Body of pancreas (tissue), 4 donors: ENCODE results near the gene ABCG2. TPM values are rescaled to one million over a fixed set of nuclear protein-coding genes. Genes with fewer than 3 reads are reported as not detected.

Experiments
- ATAC-seq: fragments of 150-250 bp; one replicate; pipeline ENCODE4 v1.9.1; 2016
- DNase-seq, 4 donors: peaks; one replicate each; pipeline ENCODE4 v3.0.0-alpha.2; 2019
- H3K27ac ChIP-seq, 4 donors: fragments of 200-600 bp; sonication (generic); 1 replicate in 3 of 4; 2 replicates in 1 of 4; pipeline versions ENCODE4 v1.5.1 to v1.6.1; 2016 to 2019; ENCODE audit warnings: mild to moderate bottlenecking in 1 of 4, mixed read lengths in 1 of 4, moderate library complexity in 1 of 4
- H3K27me3 ChIP-seq, 2 donors: fragments of 200-600 bp; sonication (generic); one replicate each; pipeline ENCODE4 v1.6.0; 2016; ENCODE audit warnings: mild to moderate bottlenecking in 1 of 2
- H3K36me3 ChIP-seq, 2 donors: fragments of 200-600 bp; sonication (generic); replicated peaks in 1 of 2; 2 replicates each; pipeline ENCODE4 v1.5.1; 2016; ENCODE audit warnings: low read depth in 2 of 2; ENCODE audit not compliant: insufficient read depth in 1 of 2
- H3K4me1 ChIP-seq: fragments of 200-600 bp; sonication (generic); one replicate; pipeline ENCODE4 v1.6.0; 2016
- H3K4me3 ChIP-seq, 2 donors: fragments of 200-600 bp; sonication (generic); 1 replicate in 1 of 2; 2 replicates in 1 of 2; pipeline ENCODE4 v1.5.1; 2016 to 2019
- H3K9me3 ChIP-seq, 3 donors: fragments of 200-600 bp; sonication (generic); 1 replicate in 2 of 3; 2 replicates in 1 of 3; pipeline ENCODE4 v1.5.1; 2016
- POLR2A ChIP-seq, 3 donors: fragments of 450-650 bp; IDR thresholded peaks; one replicate each; pipeline ENCODE4 v1.6.1; 2016; ENCODE audit warnings: antibody characterized with exemption in 3 of 3, mild to moderate bottlenecking in 2 of 3
- WGBS, 2 donors: methylation state at CpG; one replicate each; pipeline ENCODE4 v1.1.5; 2017; 5-methylcytosine and 5-hydroxymethylcytosine counted together
- intact Hi-C: fragments of 100-400 bp; cut with DNase I; formaldehyde crosslinking; loops from one replicate; pipeline ENCODE4 v1.15.1; 2023
- total RNA-seq, 2 donors: library from RNA; depleted of rRNA; stranded (reverse); fragments of >200 nt; gene quantifications; one replicate each; pipeline ENCODE4 v1.1.0, GENCODE V29; 2016
- TF ChIP-seq, protein P1 (sequence below), 7 experiments: fragments of 450-650 bp in 4 of 7; fragments of 200-600 bp in 3 of 7; sonication (generic) in 3 of 7; IDR thresholded peaks; one replicate each; pipeline ENCODE4 v1.5.1; 2016 to 2019; ENCODE audit warnings: antibody characterized with exemption in 7 of 7

The ABCG2 gene
- 1 to 10 TPM in 1 of 2 donors, under 1 TPM in 1; 0.66 to 2.1 TPM for total RNA-seq

DNA sequence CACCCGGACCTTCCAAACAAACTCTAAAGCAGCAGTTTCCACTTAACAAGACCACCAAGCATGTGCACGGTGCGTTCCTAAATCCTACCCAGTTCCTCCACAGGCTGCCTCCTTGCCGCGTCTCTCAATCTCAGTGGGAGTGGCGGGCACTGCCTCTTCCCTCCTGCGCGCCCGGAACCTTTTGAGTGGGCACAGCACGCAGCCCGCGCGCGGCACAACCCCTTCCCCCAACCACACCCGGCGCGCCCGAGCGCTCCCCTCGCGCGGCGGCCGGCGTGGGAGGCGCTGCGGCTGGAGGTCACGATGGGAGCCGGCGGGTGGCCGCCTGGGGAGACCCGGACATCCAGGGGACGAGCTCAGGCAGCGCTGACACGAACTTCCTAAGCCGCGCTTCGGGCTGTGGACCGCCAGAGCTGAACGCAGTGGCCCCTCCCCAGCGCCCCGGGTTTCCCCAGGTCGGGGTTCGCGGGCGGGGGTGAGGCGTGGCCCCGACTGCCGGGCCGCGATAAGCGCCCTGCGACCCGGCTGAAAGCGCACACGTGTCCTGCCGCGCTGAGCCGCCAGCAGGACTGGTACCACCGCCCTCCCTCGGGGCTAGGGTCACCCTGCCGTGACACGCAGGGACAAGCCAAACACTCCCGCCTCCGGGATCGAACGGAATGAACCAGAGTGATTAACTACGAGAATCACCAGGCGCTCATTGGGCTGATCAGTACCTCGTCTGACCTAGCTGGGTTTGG lies at the start of gene ABCG2:
ABCG2 (minus strand) TSS at position 151 of the 740 bp plus-strand sequence. CDS start 18,644 bp downstream, outside the sequence.
- no peak within 1 kb of the TSS for H3K27ac ChIP-seq
- H3K36me3 ChIP-seq, result no peaks in the 10 kb centered on the region
- H3K27me3 ChIP-seq, result no peaks in the 10 kb centered on the region
- 1% methylated on average over 10 to 47 of the region's 70 CpGs for WGBS, 2 donors
- intact Hi-C loops, result no loop called here
- no peaks in the 10 kb centered on the region for H3K9me3 ChIP-seq
- TF ChIP-seq POLR2A (IDR thresholded peaks at IDR 0.05), result no peak
- TF ChIP-seq, protein P1, sequence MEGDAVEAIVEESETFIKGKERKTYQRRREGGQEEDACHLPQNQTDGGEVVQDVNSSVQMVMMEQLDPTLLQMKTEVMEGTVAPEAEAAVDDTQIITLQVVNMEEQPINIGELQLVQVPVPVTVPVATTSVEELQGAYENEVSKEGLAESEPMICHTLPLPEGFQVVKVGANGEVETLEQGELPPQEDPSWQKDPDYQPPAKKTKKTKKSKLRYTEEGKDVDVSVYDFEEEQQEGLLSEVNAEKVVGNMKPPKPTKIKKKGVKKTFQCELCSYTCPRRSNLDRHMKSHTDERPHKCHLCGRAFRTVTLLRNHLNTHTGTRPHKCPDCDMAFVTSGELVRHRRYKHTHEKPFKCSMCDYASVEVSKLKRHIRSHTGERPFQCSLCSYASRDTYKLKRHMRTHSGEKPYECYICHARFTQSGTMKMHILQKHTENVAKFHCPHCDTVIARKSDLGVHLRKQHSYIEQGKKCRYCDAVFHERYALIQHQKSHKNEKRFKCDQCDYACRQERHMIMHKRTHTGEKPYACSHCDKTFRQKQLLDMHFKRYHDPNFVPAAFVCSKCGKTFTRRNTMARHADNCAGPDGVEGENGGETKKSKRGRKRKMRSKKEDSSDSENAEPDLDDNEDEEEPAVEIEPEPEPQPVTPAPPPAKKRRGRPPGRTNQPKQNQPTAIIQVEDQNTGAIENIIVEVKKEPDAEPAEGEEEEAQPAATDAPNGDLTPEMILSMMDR (IDR thresholded peaks at IDR 0.05), result no peak
- peak in 3 of 4 donors; percentile 4 to 14 (median 13) for DNase-seq
- peak; percentile 30 for ATAC-seq
- peak within 1 kb of the TSS; percentile 4 to 39 for H3K4me3 ChIP-seq
- H3K4me1 ChIP-seq, result peaks cover 10% of the 10 kb centered on the region

DNA sequence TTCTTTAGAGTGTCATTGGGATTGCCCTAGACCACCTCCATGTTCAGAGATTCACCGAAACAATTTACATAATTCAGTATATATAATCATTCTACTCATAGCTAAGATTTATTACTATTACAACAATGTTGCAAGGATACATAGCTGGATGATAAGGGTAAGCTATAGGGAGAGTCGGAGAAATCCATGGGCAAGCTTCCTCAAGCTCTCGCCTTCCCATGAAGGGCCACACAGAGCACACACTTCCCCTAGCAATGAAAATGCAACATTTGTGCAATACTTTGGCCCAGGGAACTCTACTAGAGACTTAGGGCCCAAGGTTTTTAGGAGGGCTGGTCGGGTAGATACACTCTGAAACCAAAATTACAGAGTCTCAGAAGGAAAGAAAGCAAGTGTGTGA lies 49.7 kb upstream of the ABCG2 start:
- H3K36me3 ChIP-seq, result no peaks in the 10 kb centered on the region
- DNase-seq (no peak), ATAC-seq (no peak)
- intact Hi-C loops, result loop anchor here (10.0 kb wide), 1 partner anchor 523 kb away; no protein-coding TSS in a partner anchor
- WGBS, 2 donors, result 58 to 63% methylated on average over 4 of the region's 4 CpGs
- no peak overlapping the region for H3K27ac ChIP-seq
- no peaks in the 10 kb centered on the region for H3K27me3 ChIP-seq
- H3K4me3 ChIP-seq, result no peak overlapping the region
- no peaks in the 10 kb centered on the region for H3K9me3 ChIP-seq
- TF ChIP-seq, protein P1 (IDR thresholded peaks at IDR 0.05), result no peak
- no peak for TF ChIP-seq POLR2A (IDR thresholded peaks at IDR 0.05)
- H3K4me1 ChIP-seq, result no peaks in the 10 kb centered on the region

DNA sequence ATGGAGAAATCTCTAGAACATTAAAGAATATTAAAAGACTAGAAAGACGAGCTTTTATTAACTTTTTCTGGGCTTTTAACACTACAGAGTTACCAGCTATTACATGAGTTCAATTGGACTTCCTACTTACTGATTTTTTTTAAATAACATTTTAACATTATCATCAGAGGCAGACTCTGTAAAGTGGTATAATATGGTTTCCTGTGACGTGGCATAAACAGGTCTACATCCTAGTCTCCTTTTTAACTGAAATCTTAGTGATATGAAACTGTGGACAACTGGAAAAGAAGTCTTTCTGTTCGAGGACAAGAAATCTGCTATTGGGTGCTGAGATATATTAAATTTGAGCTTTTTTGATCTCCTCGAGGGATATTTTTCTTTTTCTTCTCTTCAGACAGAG lies 48.7 kb upstream of the ABCG2 start:
- Histone ChIP-seq H3K27me3 (no peaks in the 10 kb centered on the region), H3K27ac (no peak overlapping the region), H3K36me3 (no peaks in the 10 kb centered on the region), H3K4me1 (no peaks in the 10 kb centered on the region), H3K9me3 (no peaks in the 10 kb centered on the region), H3K4me3 (no peak overlapping the region)
- ATAC-seq, result no peak
- no peak for DNase-seq
- intact Hi-C loops, result loop anchor here (10.0 kb wide), 1 partner anchor 522 kb away; no protein-coding TSS in a partner anchor
- no peak for TF ChIP-seq POLR2A (IDR thresholded peaks at IDR 0.05)
- TF ChIP-seq, protein P1 (IDR thresholded peaks at IDR 0.05), result no peak
- WGBS, 2 donors, result 59 to 61% methylated on average over 4 of the region's 4 CpGs

DNA sequence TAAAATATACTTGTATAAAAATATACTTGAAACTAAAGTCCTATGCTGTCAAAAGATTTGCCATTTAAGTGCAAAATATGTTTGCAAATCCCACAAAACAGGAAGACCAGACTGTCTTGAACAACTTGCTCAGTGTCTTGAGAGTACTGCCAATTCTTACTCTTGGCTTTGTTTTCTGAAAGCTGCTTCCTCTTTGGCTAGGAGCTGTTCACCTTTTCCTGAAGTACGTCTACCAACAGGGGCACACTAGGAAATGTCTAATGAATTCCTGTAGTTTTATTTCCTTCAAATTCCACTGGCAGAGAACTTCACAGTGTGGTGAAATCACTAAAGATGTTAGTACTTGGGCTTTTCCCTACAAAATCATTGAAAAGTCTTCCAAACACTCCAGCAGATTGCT lies 46.4 kb upstream of the ABCG2 start:
- DNase-seq, result no peak
- Histone ChIP-seq H3K36me3 (no peaks in the 10 kb centered on the region), H3K27me3 (no peaks in the 10 kb centered on the region), H3K9me3 (no peaks in the 10 kb centered on the region), H3K4me1 (no peaks in the 10 kb centered on the region), H3K27ac (no peak overlapping the region), H3K4me3 (no peak overlapping the region)
- no peak for TF ChIP-seq POLR2A (IDR thresholded peaks at IDR 0.05)
- TF ChIP-seq, protein P1 (IDR thresholded peaks at IDR 0.05), result no peak
- 0 to 12% methylated on average over 1 of the region's 1 CpG for WGBS, 2 donors
- intact Hi-C loops, result loop anchor here (10.0 kb wide), 1 partner anchor 520 kb away; no protein-coding TSS in a partner anchor
- no peak for ATAC-seq
